ENCODE measurements around the gene B3GAT1. TPM values are rescaled to one million over a fixed set of nuclear protein-coding genes. Genes with fewer than 3 reads are reported as not detected.

B3GAT1 gene
- total RNA-seq, 4 donors from 2014 or later: 0.13 to 0.58 (median 0.44) TPM; not detected in 1

DNA sequence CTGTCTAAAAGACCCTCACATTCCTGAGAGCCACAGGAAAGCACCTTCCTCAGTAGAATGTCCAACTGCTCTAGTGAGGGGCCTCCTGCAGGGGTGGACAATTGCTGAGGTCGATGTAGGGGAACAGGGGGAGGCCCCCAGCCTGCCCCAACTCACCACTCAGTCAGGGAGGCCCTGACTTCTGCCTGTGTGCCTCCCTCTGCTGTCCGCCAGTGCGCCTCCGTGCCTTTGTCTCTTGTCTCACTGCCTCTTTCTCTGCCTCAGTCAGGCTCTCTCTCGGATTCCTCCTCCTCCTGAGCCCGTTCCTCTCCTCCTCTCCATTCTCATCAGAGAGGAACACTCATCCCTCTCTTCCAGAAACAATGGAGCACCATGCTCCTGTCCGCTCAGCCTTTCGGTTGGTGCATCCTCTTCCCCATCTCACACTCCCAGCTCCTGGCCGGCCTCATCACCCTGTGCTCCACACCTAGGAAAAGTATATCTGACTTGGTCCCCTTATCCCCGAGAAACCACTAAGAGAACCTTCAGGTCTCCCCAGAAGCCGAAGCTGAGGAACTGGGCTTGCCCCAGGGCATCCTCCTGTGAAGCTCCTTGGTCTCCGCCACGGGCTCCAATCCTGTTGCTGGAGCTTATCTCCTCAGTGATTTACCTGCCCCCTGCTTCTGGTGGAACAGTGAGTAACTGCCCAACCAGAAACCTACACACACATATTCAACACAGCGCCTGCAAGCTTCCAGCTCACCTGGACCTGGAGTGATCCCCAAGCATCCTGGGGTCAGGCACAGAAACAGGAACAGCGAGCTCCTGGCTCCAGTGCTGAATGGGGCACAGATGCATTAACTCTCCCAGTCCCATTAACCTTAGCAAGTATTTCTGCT, 2.3 kb downstream of the B3GAT1 start:
- H3K4me3 ChIP-seq (ENCODE audit: low read depth, poor library complexity, severe bottlenecking): no peak overlapping the region
- TF ChIP-seq POLR2A (IDR thresholded peaks at IDR 0.05): no peak
- no peak for TF ChIP-seq CTCF (IDR thresholded peaks at IDR 0.05)
- no peak for DNase-seq (ENCODE audit: low spot score in 2 of 2)
- WGBS, 2 donors: 70 to 72% methylated on average over 15 of the region's 15 CpGs
- intact Hi-C loops (cut with DNase I; ENCODE audit: low total_unique reads): no loop called here

- intact Hi-C loops (cut with DNase I; ENCODE audit: low total_unique reads): no loop called here
- DNase-seq (ENCODE audit: low spot score in 2 of 2): no peak
- no peak overlapping the region for H3K4me3 ChIP-seq (ENCODE audit: low read depth, poor library complexity, severe bottlenecking)
- WGBS, 2 donors: 59 to 62% methylated on average over 6 to 8 of the region's 8 CpGs
- TF ChIP-seq CTCF (IDR thresholded peaks at IDR 0.05) (no peak), POLR2A (IDR thresholded peaks at IDR 0.05) (no peak)
Measured at GRCh38 chr11:134407923-134408322, 4.1 kb downstream of the B3GAT1 start.

GRCh38 chr11:134407321-134407828, 4.7 kb downstream of the B3GAT1 start:
- DNase-seq (ENCODE audit: low spot score in 2 of 2): no peak
- intact Hi-C loops (cut with DNase I; ENCODE audit: low total_unique reads): no loop called here
- TF ChIP-seq CTCF (IDR thresholded peaks at IDR 0.05) (no peak), POLR2A (IDR thresholded peaks at IDR 0.05) (no peak)
- no peak overlapping the region for H3K4me3 ChIP-seq (ENCODE audit: low read depth, poor library complexity, severe bottlenecking)
- 46 to 51% methylated on average over 12 of the region's 12 CpGs for WGBS, 2 donors

- intact Hi-C loops (cut with DNase I; ENCODE audit: low total_unique reads): no loop called here
- WGBS, 2 donors: 76 to 78% methylated on average over 11 of the region's 11 CpGs
- no peak for TF ChIP-seq CTCF (IDR thresholded peaks at IDR 0.05)
- TF ChIP-seq POLR2A (IDR thresholded peaks at IDR 0.05): no peak
- DNase-seq (ENCODE audit: low spot score in 2 of 2): no peak
- H3K4me3 ChIP-seq (ENCODE audit: low read depth, poor library complexity, severe bottlenecking): no peak overlapping the region
Measured at GRCh38 chr11:134406264-134407185, 5.5 kb downstream of the B3GAT1 start.

DNA sequence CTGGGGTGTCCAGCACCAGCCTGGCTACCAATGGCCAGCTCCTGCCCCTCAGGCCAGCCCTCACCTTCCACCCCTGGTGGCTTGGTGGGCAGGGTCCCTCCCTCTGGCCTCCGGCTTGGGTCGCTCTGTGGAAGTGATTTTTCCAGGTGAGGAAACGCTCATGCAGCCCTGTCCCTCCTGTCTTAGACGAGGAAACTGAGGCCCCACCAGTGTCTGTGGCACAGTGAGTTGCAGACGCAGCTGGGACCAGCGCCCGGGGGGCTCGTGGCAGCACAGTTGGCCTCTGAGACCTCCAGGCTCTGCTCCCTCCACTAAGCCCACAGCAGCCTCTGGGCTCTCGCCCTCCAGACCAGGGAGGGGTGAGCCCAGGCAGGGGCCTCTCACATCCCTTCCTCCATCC, 6.2 kb downstream of the B3GAT1 start:
- intact Hi-C loops (cut with DNase I; ENCODE audit: low total_unique reads): no loop called here
- 78 to 100% methylated on average over 2 to 8 of the region's 9 CpGs for WGBS, 2 donors
- TF ChIP-seq CTCF (IDR thresholded peaks at IDR 0.05) (no peak), POLR2A (IDR thresholded peaks at IDR 0.05) (no peak)
- no peak overlapping the region for H3K4me3 ChIP-seq (ENCODE audit: low read depth, poor library complexity, severe bottlenecking)
- no peak for DNase-seq (ENCODE audit: low spot score in 2 of 2)

All from lower leg skin (tissue), 4 donors.